GM21717 (cell line): ENCODE data around the gene DAPK1.
"Not testable (repeated sequence)": the region's sequence is repeated elsewhere in the genome, so short reads cannot be mapped to it uniquely, and the experiment has no call there.

ENCODE experiments used
- ATAC-seq: cut with Tn5 transposase; IDR thresholded peaks from one replicate; pipeline ENCODE4 v1.9.1; 2021; ENCODE audit warnings: mild to moderate bottlenecking, moderate library complexity; ENCODE audit not compliant: unreplicated experiment

Gene DAPK1

DNA sequence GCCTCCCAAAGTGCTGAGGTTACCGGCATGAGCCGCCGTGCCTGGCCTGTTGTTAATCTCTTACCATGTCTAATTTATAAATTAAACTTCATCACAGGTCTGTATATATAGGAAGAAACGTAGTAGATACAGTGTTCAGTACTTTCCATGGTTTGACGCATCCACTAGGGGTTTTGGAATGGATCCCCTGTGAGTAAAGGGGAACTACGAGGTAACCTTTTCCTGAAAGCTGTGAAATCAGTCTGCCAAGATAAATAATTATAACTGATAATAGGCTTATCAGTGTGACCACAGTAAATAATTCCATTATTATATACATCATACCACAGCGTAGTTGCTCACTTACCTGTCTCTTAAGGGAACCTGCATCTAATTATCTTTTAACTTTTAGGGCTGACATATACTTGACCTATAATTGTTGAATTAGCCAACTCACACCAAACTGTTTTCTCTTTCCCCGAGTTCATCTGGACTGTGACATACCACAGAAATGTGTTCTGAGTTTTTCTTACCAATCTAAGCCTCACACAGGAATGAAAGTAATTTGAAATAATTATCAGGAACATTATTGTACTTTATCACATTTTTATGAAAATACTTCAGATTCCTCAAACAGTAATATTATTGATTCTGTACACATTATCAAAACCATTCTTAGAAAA is 42.9 kb downstream of the DAPK1 start:
- ATAC-seq = no peak

GRCh38 chr9:87541663-87542062 is 44.0 kb downstream of the DAPK1 start:
- no peak for ATAC-seq

GRCh38 chr9:87542141-87542540 is 44.5 kb downstream of the DAPK1 start:
- ATAC-seq = no peak

- no peak for ATAC-seq
Observed at GRCh38 chr9:87543251-87543650, 45.6 kb downstream of the DAPK1 start.

DNA sequence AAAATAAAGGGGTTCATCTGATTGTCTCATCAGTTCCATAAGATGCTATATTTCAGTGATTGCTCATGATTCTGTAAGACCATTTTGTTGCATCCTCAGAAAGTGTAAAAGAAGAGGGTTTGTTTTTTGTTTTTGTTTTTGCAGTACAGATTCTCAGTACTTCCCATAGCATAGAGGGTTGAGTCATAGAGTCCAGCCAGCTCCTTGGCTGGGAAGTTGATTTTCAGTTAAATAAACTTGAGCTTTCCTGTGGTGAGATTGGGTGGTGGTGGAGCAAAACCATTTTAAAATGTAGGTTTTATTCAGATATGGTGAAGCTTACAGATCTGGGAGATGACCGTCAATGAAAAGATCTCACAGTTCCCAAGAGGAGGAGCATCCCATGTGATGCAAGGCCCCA is 48.2 kb downstream of the DAPK1 start:
- no peak for ATAC-seq

DNA sequence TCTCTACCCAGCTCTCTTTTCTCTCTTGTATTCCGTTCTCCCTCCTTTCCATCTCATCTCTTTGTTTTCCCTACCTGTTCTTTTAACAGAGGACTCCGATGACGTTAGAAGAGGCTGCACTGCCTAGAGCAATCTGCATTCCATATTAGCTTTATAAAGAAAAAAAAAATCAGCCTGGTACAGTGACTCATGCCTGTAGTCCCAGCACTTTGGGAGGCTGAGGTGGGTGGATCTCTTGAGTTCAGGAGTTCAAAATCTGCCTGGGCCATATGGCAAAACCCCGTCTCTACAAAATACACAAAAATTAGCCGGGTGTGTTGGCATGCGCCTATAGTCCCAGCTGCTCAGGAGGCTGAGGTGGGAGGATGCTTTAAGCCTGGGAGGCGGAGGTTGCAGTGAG is 49.0 kb downstream of the DAPK1 start:
- no peak for ATAC-seq

- ATAC-seq = no peak
Observed at GRCh38 chr9:87547671-87548081, 50.0 kb downstream of the DAPK1 start.

GRCh38 chr9:87548159-87548558 is 50.5 kb downstream of the DAPK1 start:
- no peak for ATAC-seq

DNA sequence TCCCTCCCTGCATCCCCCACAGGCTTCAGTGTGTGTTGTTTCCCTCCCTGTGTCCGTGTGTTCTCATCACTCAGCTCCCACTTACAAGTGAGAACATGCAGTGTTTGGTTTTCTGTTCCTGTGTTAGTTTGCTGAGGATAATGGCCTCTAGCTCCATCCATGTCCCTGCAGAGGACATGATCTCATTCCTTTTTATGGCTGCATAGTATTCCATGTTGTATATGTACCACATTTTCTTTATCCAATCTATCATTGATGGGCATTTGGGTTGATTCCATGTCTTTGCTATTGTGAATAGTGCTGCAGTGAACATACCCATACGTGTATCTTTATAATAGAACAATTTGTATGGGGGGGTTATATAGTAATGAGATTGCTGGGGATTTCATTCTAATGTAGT is 51.4 kb downstream of the DAPK1 start:
- ATAC-seq = not testable (repeated sequence)

- no peak for ATAC-seq
Observed at GRCh38 chr9:87549791-87550190, 52.1 kb downstream of the DAPK1 start.

GRCh38 chr9:87550253-87550954 is 52.7 kb downstream of the DAPK1 start:
- ATAC-seq = no peak

DNA sequence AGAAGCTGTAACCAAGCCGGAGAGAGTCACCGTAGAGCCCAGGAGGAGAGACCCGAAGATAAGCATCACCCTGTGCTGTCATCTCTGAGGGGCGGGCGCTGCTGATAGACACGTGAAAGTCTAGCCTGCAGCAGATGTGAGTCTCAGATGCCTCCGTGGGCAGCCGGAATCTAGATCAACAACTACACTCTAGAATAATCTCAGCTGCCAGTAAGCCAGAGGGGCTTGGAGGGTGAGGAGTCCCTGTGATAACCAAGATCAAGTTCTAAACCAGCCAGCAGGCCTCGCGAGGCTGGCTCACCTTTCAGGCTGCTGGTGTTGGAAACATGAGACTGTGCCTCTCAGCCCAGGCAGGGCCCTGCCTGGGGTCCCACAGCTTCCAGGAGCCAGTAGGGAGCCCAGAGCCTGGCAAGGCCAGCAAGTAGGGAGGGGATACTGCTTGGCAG is 54.1 kb downstream of the DAPK1 start:
- ATAC-seq = no peak

- ATAC-seq = no peak
Observed at GRCh38 chr9:87554171-87554910, 56.7 kb downstream of the DAPK1 start.

- no peak for ATAC-seq
Observed at GRCh38 chr9:87554976-87555375, 57.3 kb downstream of the DAPK1 start.

DNA sequence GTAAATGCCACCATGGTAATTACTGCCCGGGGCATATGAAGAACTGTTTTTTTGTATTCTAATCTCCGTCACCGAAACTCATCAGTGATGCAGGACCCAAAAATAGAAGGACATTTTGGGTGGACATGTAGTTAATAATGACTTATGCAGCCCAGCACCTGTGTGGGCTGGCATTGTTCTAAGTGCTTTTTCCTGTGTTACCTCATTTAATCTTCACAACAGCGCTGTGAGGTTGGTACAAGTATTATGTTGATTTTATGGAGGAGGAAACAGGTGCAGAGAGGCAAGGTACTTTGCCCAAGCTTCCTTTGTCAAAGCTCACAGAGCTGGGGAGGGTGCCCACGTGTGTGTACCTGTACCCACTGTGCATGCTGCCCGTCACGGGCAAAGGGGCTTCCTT is 58.4 kb downstream of the DAPK1 start:
- ATAC-seq = no peak

GRCh38 chr9:87556821-87557220 is 59.2 kb downstream of the DAPK1 start:
- no peak for ATAC-seq

GRCh38 chr9:87557996-87558395 is 60.3 kb downstream of the DAPK1 start:
- no peak for ATAC-seq

DNA sequence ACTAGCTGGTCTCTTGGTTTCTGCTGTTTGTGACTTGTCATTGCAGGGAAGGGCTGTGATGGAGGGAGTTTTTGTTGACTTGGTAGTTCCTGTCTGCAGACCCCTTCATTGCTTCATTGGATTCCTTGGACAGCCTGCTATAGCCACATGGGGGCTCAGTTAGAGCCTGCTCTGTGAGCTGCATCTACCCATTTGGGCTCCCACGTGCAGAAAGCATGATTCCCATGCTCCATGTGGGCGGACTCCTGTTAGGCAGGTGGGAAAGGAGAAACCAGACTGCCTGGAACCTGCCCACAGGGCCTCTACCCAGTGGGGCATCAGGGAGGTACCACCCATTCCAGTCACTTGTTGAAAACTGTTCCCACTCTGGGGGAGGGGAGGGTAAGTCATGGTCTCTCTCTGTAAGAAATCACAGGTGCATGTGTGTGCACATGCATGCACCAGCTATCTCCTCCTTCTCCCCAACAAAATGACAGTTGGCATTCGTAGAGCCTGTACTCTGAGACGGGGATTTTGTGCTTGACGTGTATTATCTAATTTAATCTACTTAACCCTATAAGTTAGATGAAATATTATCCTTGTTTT is 61.0 kb downstream of the DAPK1 start:
- no peak for ATAC-seq

- no peak for ATAC-seq
Observed at GRCh38 chr9:87562062-87562461, 64.4 kb downstream of the DAPK1 start.

GRCh38 chr9:87562530-87563170 is 65.0 kb downstream of the DAPK1 start:
- no peak for ATAC-seq

GRCh38 chr9:87564111-87564510 is 66.4 kb downstream of the DAPK1 start:
- ATAC-seq = no peak
